ENCODE data around the gene INCENP.

The INCENP gene

DNA sequence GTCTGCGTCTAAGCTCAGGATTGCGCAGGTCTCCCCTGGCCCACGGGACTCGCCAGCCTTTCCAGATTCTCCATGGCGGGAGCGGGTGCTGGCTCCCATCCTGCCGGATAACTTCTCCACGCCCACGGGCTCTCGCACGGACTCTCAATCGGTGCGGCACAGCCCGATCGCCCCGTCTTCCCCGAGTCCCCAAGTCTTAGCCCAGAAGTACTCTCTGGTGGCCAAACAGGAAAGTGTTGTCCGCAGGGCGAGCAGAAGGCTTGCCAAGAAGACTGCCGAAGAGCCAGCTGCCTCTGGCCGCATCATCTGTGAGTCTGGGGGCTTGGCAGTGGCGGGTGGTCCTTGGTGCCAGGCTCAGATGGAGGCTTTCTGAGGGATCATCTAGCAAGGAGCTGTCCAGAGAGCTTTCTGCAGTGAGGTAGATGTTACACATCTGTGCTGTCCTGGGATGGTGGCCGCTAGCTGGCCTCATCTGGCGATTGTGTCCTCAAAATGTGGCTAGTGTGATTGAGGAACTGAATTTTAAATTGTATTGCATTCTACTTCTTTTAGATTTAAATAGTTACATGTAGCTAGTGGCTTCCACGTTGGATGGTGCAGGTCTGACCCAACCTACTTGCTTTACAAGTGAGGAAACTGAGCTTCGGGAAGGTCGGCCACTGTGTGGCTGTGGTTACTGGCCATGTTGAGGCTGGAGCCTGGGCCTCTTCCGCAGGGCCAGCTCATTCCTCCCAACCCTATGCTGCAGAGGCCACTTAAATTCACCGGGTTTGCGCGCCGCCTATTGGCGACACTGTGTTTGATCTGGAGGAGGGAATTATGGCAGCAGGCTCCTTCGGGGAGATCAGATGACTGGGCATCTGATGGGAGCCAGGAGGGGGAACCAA, 6.7 kb downstream of the INCENP start:
- no peak for TF ChIP-seq GATA3 (IDR thresholded peaks at IDR 0.05; ENCODE audit: low read depth, low read length)
- no peak for TF ChIP-seq GATA2 (IDR thresholded peaks at IDR 0.05; ENCODE audit: low read depth, low read length)

DNA sequence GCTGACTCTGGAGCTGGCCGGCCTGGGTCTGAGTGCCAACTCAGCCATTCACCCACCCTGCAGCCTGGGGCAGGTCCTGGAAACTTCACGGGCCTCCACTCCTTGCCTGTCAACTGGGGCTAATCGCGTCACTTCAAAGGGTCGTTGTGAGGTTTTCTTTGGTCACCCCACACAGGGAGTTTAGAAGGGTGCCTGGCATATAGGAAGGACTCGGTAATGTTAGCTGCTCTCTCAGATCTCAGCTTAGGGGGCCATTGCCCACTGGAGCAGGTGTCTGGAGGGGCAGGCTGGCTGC, 7.3 kb downstream of the INCENP start:
- TF ChIP-seq GATA2 (IDR thresholded peaks at IDR 0.05; ENCODE audit: low read depth, low read length) (no peak), GATA3 (IDR thresholded peaks at IDR 0.05; ENCODE audit: low read depth, low read length) (no peak)

DNA sequence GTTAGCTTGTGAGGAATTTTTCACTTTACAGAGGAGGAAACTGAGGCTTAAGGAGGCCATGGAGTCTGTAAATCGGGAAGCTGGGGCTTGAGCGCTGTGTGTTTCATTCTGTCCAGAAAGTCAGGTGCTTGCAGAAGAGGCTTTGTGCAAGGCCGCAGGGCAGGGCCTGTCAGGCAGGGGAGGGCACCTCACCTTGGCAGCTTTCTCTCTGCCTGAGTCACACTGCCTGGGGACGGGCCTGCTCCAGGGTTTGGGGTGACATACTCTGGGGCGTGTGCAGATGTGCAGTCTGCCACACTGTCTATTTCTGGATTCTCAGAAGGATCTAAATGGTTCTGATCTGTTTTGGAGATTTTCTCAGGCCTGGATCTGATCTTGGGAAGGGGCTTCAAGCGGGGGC, 8.4 kb downstream of the INCENP start:
- TF ChIP-seq GATA2 (IDR thresholded peaks at IDR 0.05; ENCODE audit: low read depth, low read length) (no peak), GATA3 (IDR thresholded peaks at IDR 0.05; ENCODE audit: low read depth, low read length) (no peak)

DNA sequence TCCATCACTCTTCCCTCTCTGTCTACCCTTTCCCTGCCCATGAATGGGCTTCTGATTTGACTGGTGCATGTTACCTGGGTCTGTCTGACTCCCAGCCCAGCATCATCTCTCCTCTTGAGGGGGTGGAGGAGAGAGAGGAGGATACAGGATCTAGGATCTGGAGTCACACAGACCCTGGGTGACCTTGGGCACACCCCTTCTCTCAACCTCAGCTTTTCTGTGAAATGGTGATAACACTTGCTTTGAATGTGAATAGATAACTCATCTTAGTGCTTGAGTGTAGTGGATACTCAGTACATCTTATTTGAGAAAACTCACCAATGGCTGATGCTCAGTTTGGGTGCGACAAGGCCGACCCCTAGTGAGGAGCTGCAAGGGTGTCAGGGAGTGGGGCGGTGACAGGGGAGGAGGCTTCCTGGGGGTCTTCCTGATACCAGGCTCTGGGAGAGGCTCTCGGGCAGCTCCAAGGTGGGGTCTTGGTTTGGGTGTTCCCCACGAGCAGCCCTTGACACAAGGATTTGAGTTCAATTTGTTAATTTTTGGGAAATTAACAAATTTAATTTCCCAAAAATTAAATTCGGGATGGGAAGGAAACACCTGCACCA, 9.0 kb downstream of the INCENP start:
- TF ChIP-seq GATA3 (IDR thresholded peaks at IDR 0.05; ENCODE audit: low read depth, low read length) (no peak), GATA2 (IDR thresholded peaks at IDR 0.05; ENCODE audit: low read depth, low read length) (no peak)

DNA sequence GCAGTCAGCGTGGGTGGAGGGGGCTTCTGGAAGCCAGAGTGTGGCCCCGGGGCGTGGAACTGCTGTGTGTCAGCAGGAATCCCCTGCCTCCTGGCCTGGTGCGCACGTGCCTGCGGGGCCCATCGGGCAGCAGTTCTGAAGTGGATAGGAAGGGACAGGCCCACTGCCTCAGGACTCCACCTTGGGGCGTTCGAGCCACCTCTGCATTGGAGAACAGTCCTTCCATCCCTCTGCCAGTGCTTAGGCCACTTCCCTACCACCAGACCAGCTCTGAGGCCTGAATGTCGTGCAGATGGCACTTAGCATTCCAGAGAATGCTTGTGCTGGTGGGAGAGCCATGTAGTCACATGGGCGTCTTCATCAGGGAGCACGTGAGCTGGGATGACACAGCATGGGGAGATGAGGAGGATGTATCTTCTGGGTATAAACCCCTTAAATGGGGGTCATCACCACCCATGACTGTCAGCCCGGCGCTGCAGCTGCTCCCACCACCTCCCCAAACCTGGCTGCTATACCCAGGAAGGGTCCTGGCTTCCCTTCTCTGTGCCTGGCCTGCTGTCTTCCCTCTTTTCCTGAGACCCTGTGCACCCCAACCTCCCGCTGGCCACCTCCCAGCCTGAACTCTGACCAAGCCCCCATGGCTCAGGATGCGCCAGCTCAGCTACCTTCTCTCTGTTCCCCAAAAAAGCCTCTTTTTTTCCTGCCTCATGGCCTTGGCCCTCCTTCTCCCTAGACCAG, 9.7 kb downstream of the INCENP start:
- TF ChIP-seq GATA3 (IDR thresholded peaks at IDR 0.05; ENCODE audit: low read depth, low read length) (no peak), GATA2 (IDR thresholded peaks at IDR 0.05; ENCODE audit: low read depth, low read length) (no peak)

DNA sequence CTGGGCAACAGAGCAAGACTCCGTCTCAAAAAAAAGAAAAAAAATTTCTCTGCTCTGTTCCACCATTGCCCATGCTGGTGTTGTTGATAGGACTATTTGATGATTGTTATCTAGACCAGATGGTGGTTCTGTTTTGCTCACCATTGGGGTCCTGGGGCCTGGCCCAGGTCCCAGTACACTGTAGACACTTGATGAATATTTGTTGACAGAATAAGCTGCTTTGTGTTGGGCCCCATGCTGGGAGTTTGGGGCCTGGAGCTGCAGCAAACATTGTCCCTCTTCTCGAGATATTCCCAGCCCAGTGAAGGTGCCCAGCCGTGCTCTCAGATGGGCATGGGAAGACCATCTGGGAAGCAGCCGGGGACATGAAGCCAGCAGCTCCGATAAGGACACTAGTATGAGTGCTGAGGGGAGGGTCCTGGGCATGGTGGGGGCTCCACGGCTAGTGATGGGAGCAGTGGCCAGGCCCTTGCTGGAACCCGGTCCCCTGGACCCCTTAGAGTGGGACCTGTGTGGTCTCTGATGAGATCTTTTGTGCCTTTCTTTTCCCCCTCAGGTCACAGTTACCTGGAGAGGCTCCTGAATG, 13.6 kb downstream of the INCENP start:
- TF ChIP-seq GATA2 (IDR thresholded peaks at IDR 0.05; ENCODE audit: low read depth, low read length): no peak
- no peak for TF ChIP-seq GATA3 (IDR thresholded peaks at IDR 0.05; ENCODE audit: low read depth, low read length)

DNA sequence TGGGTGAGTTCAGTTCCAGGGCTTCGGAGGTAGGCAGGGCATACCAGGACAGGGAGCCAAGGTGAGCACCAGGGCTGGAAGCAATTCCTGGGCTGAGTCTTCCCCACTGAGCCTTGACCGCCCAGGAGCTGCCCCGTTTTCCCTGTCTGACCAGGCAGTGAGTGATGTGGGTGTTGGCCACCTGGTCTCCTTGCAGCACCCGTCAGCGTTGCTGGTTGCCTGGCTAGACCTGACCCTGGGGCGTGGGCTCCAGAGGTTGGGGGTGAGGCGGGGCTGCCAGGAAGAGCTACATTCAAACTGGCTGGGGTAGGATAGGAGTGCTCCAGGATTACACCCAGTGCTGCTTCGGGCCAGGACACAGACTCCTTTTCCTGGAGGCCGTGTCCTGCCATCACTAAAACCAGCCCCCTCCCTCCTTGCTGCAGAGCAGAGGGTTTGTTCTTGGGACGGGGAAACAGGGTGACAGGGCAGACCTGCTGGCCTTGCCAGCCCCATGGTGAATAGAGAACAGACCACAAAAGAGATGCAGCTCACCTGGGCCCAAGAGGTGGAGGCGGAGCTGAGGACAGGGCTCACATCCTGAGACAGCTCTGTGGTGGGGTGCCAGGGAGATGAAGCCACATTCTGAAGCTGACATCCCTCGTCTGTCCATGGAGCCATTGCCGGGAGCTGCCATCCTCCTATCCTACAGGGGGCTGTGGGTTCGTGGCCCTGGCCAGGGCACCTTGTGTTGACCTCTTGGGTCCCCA, 14.2 kb downstream of the INCENP start:
- no peak for TF ChIP-seq GATA3 (IDR thresholded peaks at IDR 0.05; ENCODE audit: low read depth, low read length)
- no peak for TF ChIP-seq GATA2 (IDR thresholded peaks at IDR 0.05; ENCODE audit: low read depth, low read length)

DNA sequence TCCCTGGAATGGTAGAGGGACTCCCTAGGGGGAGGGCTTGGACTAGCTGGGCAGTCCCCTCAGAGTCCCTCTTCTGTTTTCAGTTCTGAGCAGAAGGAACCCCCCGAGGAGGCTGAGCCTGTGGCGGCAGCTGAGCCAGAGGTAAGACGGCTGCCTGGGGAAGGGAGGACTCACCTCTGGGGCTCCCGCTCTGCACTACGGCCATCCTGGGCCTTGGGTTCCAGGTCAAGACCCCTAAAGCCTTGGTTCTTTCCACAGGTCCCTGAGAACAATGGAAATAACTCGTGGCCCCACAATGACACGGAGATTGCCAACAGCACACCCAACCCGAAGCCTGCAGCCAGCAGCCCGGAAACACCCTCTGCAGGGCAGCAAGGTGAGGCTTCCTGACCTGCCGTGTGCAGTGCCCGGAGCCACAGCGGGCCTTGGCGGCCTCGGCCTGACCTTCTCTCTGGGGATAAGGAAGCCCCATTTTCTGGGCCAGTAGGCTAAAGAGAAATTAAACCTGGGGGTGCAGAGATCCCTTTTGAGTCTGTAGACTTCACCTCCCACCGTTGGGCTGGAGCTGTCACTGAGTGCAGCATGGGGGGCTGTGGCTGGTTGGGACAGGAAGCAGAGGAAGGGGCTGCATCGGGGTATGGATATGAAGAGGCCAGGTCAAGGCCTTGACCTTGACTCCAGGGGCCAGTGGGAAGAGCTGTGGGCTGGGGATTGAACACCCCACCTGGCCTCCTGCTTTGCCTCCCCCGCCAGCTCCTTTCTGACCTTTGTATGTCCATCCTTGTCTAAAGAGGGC, 15.0 kb downstream of the INCENP start:
- TF ChIP-seq GATA3 (IDR thresholded peaks at IDR 0.05; ENCODE audit: low read depth, low read length) (no peak), GATA2 (IDR thresholded peaks at IDR 0.05; ENCODE audit: low read depth, low read length) (no peak)

DNA sequence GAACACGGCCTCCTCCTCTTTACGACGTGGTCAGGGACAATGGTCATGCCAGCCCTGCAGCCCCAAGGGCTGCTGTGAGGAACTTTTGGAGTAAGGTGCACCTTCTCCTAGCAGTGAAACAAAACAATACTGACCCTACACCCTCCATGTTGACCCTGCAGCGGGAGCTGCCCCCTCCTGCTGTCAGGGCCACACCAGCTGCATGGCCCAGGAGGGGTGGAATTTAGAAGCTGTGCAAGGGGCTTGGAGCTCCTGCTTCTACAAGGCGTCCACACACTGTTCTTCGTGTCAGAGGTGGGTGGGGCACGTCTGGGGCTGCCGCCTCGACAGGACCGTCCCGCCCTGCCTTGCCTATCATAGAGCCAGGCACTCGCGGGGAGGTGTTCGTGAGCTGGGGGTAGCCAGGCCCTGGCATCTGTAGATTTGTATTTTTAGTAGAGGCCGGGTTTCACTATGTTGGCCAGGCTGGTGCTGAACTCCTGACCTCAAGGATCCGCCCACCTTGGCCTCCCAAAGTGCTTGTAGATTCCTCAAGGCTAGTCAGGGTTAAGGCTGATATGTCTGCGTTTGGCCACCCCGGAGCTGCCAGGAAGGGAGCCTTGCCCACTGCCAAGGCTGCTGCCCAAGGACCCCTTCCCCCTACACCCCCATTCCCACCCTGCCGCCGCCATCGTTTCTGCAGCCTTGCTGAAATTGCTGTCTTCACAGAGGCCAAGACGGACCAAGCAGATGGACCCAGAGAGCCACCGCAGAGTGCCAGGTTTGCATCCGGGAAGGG, 15.9 kb downstream of the INCENP start:
- TF ChIP-seq GATA3 (IDR thresholded peaks at IDR 0.05; ENCODE audit: low read depth, low read length) (no peak), GATA2 (IDR thresholded peaks at IDR 0.05; ENCODE audit: low read depth, low read length) (no peak)

DNA sequence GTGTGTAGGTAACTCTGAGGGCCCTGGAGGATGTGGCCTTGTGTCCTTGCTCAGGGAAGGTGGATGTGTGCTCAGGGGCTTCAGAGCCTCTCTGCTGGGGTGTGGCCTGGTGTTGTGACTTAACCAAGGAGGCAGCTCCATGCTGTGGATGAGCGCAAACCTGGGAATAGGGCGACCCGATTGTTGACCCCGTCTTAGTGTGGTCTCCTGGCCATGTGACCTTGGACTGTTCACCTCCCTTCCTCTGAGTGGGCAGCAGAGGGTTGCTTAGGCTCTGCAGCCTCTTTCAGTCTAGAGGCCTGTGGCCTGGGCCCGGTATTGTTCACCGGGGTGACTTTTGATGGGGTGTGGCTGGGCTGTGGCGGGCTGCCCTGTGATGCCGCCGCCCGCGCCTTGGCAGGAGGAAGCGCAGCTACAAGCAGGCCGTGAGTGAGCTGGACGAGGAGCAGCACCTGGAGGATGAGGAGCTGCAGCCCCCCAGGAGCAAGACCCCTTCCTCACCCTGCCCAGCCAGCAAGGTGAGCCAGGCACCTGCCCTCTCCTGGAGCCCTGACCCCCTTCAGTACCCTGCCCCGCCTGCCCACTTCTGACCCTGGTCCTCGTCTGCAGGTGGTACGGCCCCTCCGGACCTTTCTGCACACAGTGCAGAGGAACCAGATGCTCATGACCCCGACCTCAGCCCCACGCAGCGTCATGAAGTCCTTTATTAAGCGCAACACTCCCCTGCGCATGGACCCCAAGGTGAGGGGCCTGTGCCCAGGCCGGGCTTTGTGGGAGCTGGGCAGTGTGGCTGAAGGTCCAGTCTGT, 16.7 kb downstream of the INCENP start:
- TF ChIP-seq GATA3 (IDR thresholded peaks at IDR 0.05; ENCODE audit: low read depth, low read length): no peak
- no peak for TF ChIP-seq GATA2 (IDR thresholded peaks at IDR 0.05; ENCODE audit: low read depth, low read length)

DNA sequence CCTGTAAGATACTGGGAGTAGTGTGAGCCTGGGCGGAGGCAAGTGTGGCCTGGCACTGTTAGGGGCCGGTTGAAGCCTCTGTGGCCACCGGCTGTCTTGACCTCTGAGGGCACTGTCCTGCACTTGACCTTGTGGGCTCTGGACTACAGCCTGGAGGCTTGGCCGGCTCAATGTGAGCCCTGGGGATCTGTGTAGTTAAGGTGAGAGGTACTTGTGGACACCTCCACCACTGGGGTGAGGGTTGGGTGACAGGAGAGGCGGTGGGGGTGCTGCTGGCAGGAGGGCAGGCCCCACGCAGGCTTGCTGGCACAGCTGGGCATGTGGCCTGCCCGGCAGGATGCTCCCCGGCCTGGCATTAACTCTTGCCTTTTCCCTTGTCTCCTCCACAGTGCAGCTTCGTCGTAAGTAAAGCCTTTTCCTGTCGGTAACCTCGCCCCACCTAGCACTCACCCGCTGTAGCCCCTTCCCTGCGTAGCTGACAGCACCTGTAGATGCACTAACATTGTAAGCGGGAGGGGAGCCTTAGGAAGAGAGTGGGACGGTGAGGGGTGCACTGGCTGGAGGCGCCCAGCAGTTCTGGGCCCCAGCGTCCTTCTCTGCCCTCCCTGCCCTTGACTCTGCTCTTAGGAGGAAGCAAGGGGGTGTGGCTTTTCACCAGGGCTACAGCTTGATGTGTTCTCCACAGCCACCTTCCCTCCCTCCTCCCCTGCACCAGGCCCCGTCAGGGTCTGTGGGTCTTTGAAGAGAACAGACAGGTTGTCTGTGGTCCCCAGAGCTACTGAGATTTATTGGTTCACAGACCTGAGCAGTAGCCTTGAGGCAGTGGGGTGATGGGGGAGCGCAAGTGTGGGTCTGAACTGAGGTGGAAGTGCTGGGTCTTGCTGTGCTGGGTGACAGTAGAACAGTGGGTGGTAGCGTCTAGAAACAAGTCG, 17.6 kb downstream of the INCENP start:
- TF ChIP-seq GATA3 (IDR thresholded peaks at IDR 0.05; ENCODE audit: low read depth, low read length) (no peak), GATA2 (IDR thresholded peaks at IDR 0.05; ENCODE audit: low read depth, low read length) (no peak)

Measured in SH-SY5Y (cell line).